Stimulated activated CD4-positive, alpha-beta T cell treated with anti-CD3 and anti-CD28 coated beads, Interleukin-12 subunit alpha, Interleukin-12 subunit beta, amount 100 ng/mL, for 24 hours (primary cell): ENCODE data around the gene BTBD7.
A peak's percentile ranks its signal among the peaks of the same experiment; 100 is the strongest.
"Not testable (repeated sequence)": the region's sequence is repeated elsewhere in the genome, so short reads cannot be mapped to it uniquely, and the experiment has no call there.

Experiments
- DNase-seq, 2 experiments: peaks; one replicate each; pipeline ENCODE4 v3.0.0-alpha.2; 2020; ENCODE audit warnings: low read depth in 2 of 2

The BTBD7 gene

DNA sequence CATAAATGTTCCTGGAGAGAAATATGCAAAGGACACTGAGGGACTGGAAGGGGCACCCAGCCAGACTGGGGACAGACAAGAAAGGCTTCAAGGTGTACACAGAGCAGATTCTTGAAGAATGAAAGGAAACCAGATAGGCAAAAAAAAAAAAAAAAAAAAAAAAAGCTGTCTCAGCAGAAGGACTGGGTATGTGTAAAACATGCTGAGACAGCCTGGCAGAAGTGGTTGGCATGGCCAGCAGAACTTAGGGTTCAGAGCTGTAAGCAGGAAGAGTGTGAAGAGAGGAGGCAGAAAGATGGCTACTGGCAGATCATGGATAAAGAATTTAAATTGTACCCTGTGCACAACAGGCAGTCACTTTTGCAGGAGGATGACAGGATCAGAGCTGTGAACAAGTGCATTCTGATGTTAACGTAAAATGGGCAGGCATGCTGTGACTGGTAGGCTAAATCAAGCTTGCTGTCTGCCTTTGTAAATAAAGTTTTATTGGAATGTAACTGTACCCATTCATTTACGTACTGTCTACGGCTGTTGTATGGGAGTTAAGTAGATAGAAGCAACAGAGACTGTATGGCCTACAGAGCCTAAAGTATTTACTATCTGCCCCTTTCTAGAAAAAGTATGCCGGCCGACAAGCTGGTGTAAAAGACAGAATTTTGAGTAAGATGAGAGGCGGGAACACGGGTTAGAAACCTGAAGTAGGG, 83.6 kb downstream of the BTBD7 start:
- no peak for DNase-seq

DNA sequence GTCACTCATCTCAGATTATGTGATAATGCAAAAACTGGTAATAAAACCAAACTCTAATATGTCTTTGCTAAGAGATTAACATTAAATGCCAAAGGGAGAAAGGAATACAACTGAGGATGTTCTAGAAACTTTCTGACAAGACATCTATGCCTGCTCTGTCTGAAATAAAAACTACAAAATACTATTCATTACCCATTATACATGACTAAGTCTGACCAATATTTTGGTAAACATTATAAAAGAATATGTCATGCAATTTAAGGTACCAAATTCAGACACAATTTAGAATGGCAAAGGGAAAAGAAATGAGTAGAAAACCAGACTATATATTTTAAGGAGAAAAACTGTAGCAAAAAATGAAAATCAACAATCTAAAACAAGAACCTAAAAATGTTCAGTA, 86.3 kb downstream of the BTBD7 start:
- DNase-seq: no peak

DNA sequence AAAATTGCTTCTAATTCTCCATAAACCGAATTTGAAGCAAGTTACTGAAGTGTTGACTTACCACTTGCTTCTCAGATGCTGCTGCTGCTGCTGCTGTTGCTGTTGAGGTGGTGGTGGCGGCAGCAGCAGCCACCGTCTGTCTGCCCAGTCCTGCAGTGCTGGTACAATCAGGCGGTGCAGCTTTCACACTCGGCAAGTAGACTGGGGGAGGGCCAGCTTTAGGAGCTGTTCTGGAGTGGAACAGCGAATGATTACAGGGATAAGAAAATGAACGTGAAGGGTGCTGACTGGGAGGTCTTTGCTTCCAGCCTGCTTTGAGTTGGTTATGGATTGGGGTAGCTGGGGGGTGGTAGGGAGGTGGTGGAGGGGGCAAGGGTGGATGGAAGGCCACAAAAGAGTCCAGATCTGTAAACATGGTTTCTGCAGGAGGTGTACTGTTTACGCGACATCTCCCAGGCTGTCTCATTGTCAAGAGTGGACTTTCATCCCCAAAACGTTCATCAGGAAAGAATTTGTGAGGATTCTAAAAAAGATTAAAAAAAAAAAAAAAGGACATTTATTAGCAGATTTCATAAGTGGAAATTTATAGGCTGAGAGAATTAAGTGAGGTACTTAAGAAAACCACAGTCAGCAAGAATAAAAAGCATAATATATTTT, 86.9 kb downstream of the BTBD7 start:
- no peak for DNase-seq

DNA sequence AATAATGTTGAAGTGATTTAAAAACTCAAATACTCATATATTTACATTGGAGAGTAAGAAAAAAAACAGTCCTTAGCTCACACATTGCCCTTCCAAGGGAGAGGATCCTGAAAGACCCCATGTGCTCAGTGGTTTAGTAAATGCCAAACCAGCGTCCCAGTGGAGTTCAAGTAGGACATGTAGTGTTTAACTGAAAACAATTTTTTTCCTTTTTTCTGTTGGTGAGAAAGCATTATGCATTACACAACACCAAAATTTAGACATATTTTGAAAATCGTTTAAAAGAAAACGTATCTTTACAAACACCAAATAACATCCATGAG, 92.2 kb downstream of the BTBD7 start:
- no peak for DNase-seq

DNA sequence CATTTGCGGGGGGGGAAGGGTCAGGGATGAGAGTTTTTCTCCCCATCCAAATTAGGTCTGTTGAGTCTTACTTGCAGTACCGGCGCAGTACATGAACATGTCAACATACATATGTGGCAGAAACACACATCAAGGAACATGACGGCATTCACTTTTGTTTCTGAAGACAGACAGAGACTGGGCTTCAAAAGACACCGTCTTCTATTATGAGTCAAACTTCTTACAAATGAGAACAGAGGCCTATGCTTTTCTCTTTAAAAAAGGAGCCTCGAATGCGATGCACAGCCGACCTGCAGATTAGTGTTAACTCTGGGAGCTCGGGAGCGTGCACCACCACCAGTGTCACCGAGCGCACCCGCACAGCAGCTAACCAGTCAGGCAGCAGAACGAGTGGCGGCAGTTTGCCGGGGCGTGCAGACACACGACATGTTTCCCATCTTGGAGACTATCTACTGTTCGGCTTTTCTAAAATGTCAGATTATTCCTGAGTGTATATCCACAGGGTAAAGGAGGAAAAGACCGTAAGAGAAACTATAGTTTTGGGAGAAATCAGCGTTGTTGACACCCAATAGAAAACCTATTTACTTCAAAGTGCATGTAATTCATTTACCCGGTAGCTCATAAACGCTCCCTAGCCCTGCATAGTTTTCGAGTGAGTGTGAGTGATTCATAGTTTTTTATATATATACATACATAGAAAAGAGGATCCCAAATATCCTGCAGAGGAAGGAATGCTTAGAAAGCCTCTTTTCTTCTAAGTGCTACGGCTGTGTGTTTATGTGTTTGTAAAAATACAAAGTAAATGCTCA, 92.8 kb downstream of the BTBD7 start:
- no peak for DNase-seq

DNA sequence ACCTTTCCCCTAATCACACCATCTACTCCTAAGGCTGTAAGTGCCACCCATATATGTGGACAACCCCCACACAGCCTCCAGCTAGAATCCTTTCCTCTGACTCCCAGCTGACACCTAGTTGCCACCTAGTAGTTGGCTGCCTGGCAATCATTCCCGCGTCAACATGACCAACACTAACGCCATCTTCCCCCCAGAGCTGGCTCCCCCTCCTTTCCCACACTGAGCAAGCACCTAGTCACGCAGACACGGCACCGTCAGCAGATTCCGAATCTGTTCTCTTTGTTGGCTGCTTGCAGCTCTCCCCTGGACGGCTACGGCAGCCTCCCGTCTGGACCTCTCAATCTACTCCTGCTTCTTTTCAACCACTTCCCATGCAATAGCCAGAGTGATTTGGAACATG, 98.0 kb downstream of the BTBD7 start:
- DNase-seq: no peak

DNA sequence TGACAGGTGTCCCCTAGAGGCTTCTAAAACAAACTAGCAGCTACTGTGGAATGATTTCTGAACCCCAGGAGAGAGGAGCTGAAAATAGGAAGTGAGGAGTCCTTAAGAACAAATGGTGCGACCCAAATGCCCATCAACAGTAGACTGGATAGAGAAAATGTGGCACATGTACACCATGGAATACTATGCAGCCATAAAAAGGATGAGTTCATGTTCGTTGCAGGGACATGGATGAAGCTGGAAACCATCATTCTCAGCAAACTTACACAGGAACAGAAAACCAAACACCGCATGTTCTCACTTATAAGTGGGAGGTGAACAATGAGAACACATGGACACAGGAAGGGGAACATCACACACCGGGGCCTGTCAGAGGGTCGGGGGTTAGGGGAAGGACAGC, 99.8 kb downstream of the BTBD7 start:
- DNase-seq: not testable (repeated sequence)

DNA sequence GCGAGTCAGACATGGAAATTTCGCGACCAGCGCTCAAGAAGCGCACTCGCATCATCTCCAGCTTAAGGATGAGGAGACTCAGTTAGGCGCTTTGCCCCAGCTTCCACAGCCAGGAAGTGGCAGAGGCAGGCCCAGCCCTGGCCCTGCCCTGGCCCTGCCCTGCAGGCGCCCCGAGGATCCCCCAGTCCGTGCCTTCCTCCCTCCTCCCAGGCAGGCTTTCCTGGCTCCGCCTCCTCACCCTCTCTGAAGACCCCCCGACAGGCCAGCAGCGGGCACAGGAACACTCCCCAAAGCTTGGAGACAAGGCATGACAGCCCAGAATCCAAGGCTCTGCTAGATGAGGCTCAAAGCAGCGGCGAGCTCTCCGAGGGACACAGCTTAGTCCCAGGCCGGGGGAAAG, 100.7 kb downstream of the BTBD7 start:
- DNase-seq: no peak

DNA sequence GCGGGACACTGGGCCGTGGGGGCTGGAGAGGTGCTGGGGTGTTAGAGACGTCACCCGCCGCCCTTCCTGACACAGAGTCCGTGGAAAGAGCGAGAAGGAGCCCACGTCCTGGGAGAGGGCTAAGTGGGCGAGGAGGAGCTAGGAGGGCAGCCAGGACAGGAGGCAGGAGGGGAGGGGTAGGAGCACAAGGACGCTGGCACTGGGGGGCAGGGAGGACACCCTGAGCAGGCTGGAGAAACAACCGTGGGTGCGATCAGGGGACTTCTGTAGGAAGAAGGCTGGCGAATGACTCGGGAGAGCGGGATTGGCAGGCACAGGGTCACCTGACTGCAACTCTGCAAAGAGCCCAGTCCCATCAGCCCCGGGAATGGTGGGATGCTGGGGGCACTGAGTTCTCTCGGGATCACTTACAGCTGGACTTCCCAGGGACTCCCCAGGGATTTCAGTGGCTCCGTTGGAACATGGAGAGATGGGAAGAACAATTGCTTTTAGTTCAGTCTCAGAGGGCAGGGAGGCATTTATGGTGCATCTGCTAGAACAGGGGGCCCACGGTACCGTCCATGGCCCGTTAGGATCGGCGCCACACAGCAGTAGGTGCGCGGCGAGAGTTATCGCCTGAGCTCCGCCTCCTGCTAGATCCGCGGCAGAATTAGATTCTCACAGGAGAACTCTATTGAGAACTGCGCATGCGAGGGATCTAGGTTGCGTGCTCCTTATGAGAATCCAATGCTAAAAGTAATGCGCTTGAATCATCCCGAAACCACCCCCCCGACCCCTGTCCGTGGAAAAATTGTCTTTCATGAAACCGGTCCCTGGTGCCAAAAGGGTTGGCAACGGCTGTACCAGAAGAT, 101.5 kb downstream of the BTBD7 start:
- no peak for DNase-seq

DNA sequence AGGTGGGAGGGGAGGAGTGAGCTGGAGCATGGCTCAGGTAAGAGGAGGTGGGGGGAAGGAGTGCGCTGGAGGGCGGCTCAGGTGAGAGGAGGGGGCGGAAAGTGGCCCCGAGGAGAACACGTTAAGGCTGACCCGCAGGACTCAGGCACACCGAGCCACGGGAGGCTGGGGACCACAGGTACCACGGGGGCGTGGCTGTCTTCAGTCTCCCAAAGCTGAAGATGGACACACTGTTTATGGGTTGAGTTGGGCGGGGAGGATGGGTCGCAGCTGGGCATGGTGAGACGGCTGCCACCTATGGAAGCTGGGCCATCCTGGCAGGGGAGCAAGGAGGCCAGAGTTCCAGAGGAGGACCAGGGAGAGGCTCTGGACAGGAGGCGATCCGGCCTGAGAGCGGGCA, 102.3 kb downstream of the BTBD7 start:
- DNase-seq: no peak

DNA sequence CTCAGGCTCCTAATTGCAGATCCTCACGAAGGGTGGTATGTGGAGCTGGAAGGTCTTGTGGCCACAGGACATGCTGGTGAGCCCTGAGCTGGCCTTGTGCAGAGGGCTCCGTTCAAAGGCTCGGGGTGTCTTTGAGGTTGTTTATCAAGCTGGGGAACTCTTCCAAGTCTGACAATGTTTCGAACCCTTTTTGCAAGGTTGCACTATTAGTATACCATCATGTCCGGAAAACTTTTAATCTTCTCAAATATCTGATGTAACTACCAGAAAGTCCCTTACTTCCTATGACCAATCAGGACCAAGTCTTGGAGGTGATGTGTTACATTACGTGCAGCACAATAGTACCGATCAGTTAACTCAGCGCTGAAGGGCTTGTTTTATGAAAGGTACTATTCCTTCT, 104.3 kb downstream of the BTBD7 start:
- DNase-seq: no peak

DNA sequence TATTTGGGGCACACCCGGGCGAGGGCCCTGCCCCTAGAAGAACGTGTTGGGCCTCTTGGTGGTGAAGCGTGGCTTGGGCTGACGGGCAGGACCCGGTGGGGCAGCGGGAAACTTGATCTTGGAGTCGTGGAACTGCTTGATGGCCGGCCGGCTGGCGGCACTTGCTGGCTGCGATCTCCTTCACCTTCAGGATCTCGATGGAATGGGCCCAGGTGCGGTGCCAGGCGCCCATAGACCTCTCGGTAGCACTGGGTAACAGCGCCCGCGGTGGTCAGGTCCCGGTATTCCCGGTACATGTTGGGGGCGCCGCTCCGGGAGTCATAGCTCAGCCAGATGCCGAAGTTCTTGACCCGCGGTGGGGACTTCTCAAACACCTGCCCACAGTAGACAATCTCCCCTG, 109.3 kb downstream of the BTBD7 start:
- DNase-seq: no peak

DNA sequence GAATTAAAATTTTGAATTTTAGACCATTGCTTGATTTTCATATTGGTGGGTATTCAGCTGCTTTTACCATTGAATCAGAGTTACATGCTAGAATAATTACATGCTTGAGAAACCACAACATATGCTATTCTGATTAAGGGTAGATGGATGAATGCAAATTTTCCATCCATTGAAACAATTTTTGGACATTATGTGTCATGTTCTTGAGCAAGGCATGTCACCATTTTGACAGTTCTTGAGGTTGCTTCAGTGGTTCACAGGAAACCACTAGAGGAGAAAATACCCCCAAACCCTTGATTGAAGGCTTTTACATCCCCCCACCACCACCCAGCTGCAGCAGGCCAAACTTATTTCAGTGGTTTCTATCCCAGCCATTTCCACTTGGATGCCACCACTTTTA, 112.3 kb downstream of the BTBD7 start:
- no peak for DNase-seq

DNA sequence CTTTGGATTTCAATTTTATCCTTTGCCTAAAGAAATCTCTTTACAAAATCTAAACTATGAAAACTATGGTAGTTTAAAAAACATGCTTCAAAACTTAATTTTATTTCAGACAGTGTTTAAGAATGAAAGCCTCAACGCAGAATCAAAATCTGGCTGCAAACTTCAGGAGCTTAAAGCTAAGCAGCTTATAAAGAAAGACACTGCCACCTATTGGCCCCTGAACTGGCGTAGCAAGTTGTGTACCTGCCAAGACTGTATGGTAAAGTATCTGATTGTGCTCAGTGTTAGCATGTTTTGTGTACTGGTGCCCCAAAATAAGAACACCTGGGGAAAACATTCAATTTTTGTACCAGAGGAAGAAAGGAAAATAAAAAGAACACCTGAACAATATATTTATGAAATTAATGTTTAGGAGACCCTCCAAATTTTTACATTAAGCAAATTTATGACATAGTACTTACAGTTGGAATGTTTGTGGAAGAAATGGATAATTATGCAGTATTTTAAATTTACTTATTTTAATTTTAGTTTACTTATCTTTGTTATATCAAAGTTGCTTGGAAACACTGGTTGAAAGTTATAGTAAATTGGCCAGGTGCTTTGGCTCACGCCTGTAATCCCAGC, 113.6 kb downstream of the BTBD7 start:
- DNase-seq: no peak

DNA sequence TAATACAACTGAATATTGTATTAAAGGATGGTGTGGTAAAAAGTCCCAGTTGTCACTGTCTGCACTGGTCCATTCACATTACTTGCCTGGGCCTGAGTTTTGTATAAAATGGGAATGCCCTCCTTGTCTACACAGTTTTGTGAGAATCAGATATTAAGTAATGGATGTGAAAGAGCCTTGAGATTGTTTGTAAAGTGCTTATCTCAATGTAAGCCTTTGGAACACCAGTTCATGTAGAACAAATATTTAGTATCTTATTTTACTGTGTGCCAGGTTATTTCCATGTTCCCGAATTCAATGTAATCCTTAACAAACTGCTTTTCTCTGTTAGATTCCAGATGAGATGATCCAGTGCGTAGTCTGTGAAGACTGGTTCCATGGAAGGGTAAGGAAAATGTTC, 118.2 kb downstream of the BTBD7 start:
- DNase-seq: no peak

DNA sequence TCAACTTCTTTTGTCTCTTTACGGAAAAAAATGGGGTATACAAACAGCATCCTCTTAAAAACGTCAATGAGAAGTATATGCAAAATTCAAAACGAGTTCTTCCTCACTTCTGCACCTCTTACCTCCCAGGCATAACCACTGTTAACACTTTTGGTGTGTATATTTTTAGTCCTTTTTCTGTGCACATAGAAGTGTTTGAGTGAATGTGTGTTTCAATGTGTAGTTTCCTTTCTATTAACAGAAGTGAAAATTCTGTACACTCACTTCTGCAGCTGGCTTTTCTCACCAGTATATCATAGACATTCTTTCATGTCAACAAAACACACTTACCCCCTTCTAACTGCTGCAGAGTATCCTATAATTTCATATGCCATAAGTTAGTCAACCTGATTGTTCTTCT, 120.4 kb downstream of the BTBD7 start:
- no peak for DNase-seq

DNA sequence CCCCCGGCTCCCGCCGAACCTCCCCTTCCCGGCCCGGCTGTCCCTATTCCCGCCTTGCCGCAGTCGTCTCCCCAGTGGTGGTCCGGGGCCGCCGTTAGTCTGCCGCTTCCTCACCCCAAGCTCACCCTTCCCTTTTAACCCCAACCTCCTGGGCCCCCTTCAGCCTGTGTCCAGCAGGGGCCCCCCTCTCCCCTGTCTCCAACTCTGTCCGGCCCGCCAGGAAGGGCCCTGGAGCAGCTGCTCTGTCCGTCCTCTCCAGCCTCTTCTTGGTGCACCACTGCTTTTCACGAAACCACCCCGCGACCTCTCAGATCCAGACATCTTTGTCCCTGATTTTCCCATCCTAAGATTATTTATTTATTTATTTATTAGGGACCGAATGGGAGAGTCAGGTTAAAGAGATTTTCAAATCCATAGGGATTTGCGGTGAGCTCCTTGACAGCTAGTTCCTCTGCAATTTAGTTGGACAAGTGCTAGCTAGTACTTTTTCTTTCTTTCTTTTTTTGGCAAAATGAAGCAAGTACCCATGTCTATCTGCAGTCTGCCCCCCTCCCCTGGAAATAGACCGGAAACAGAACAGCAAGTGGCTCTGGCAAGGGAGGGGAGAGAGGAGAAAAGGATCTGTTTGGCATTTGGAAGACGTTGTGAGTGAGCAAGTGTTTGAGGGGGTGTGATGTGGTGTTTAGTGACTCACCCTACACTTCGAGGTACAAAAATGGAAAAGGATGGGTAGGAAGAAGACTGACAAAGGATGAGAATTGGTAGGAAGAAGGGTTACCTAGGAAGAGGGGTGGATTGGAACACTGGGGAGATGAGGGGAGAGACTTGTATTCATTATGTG, 125.1 kb downstream of the BTBD7 start:
- no peak for DNase-seq

DNA sequence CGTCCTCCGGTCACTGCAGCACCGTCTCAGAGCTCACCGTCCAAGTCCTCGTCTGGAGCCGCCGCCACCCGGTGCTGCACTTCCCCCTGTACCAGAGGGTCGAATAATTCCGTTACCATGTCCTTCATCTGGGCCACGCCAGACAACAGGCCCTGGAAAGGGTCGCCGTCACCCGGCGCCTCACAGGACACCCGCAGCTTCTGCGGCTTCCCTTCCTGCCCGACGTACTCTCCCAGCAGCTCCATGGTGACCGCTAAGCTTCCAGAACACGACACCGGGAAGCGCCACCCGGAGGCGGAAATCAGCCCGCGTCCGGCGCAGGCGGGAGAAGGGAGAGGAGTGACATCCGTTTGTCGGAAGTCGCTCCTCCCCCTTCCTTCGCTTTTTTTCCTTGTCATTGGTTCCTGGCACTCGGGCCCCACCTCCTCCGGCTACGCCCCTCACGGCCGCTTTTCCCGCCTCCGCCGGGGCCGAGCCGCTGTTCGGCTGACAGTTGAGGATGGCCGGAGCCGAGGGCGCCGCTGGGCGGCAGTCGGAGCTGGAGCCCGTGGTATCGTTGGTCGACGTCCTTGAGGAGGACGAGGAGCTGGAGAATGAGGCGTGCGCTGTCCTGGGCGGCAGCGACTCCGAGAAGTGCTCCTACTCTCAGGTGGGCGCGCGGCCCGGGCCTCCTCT, 125.9 kb downstream of the BTBD7 start, which contains the start of the genes GON7 and UBR7:
GON7 (minus strand) TSS at position 273 of the 675 bp plus-strand sequence; CDS start at position 245, 28 bp downstream.
UBR7 (plus strand) TSS at position 464 of the 675 bp plus-strand sequence; CDS start at position 500, 36 bp downstream.
- peak; percentile 77 to 88 for DNase-seq

DNA sequence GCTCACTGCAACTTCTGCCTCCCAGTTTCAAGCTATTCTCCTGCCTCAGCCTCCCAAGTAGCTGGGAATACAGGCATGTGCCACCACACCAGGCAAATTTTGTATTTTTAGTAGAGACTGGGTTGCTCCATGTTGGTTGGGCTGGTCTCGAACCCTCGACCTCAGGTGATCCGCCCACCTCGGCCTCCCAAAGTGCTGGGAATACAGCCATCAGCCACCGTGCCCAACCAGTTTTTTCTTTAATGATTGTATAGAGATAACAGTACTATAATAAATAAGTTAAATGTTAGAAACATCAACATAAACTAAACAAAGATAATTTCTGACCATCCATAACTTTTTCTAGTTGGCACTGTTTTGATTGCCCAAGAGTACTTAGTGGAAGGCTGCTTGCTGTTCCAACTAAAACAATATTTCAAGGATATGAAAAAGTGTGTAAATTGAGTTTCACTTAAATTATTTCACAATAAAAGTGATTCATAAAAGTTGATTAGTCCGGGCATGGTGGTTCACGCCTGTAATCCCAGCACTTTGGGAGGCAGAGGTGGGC, 131.6 kb downstream of the BTBD7 start:
- DNase-seq: no peak

DNA sequence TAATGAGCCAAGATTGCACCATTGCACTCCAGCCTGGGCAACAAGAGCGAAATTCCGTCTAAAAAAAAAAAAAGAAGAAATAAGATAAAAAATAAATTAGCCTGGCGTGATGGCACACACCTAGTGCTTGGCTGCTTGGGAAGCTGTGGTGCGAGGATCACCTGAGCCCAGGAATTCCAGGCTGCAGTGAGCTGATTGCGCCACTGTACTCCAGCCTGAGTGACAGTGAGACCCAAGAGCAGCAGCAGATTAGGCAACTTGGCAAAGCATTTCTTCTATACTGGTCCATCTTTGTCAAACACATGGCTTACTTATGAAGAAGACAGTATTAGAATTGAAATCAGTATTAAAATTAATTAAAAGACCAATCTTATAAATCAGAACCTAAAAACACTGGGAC, 132.3 kb downstream of the BTBD7 start:
- DNase-seq: no peak
